B cell (primary cell): Measurements from ENCODE around the gene CDC42BPG.

Experiments
- EZH2 ChIP-seq: IDR thresholded peaks from 2 replicates; pipeline ENCODE4 v1.6.1; 2012; ENCODE audit warnings: borderline replicate concordance, low read depth, mild to moderate bottlenecking, moderate library complexity, low read length; ENCODE audit not compliant: insufficient read depth, poor library complexity, severe bottlenecking
- TF ChIP-seq, protein P1 (sequence below): fragments of 200-600 bp; IDR thresholded peaks from one replicate; pipeline ENCODE4 v1.8.0; 2022; ENCODE audit warnings: antibody characterized with exemption, mild to moderate bottlenecking

DNA sequence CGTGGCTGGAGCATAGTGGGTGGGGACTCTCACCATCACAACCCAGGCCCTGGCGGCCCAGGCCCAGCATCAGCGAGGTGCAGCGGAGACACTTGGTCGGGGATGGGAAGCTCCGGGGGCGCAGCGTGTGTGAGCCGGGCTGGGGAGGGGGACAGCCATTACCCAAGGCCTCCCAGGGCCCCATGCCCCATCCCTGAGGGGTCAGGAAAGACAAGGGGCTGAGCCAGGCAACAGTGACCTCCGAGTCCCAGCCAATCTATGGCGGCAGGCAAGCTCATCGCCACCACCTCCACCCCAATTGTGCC lies 11.3 kb downstream of the CDC42BPG start:
- TF ChIP-seq, protein P1, sequence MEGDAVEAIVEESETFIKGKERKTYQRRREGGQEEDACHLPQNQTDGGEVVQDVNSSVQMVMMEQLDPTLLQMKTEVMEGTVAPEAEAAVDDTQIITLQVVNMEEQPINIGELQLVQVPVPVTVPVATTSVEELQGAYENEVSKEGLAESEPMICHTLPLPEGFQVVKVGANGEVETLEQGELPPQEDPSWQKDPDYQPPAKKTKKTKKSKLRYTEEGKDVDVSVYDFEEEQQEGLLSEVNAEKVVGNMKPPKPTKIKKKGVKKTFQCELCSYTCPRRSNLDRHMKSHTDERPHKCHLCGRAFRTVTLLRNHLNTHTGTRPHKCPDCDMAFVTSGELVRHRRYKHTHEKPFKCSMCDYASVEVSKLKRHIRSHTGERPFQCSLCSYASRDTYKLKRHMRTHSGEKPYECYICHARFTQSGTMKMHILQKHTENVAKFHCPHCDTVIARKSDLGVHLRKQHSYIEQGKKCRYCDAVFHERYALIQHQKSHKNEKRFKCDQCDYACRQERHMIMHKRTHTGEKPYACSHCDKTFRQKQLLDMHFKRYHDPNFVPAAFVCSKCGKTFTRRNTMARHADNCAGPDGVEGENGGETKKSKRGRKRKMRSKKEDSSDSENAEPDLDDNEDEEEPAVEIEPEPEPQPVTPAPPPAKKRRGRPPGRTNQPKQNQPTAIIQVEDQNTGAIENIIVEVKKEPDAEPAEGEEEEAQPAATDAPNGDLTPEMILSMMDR, result no peak
- TF ChIP-seq EZH2, result no peak
